A673 (cell line): ENCODE results near the gene PLEKHH2.

Source experiments
- CTCF ChIP-seq: fragments of 300-800, 200-600 bp; sonication (generic); conservative IDR thresholded peaks from 2 replicates; pipeline ENCODE4 v1.5.1; 2017; ENCODE audit warnings: low read depth, mild to moderate bottlenecking, antibody characterized with exemption, low read length, moderate library complexity, mixed read lengths
- EZH2 ChIP-seq: fragments of 200-600 bp; sonication (generic); IDR thresholded peaks from 2 replicates; pipeline ENCODE4 v1.6.1; 2017; ENCODE audit warnings: borderline replicate concordance, low read depth, mild to moderate bottlenecking, mixed read lengths, antibody characterized with exemption, low read length; ENCODE audit not compliant: poor library complexity, severe bottlenecking

- no peak for TF ChIP-seq EZH2
- no peak for TF ChIP-seq CTCF
Measured at GRCh38 chr2:43727634-43728014, 90.6 kb downstream of the PLEKHH2 start.
